Activated naive CD8-positive, alpha-beta T cell treated with anti-CD3 and anti-CD28 coated beads, Interleukin-2, amount 10 ng/mL, durations not matched to agents 7 days and 5 days (primary cell): ENCODE data around the gene MRPL44. TPM values are rescaled to one million over a fixed set of nuclear protein-coding genes. Genes with fewer than 3 reads are reported as not detected.
A peak's percentile ranks its signal among the peaks of the same experiment; 100 is the strongest.

Experiments
- ATAC-seq: fragments of 150-1000 bp; cut with Tn5 transposase; one replicate; pipeline ENCODE4 v1.10.0; 2021; ENCODE audit warnings: low read depth, moderate library complexity
- POLR2A ChIA-PET: fragments of 350-600 bp; sonication (Branson Sonifier 250); formaldehyde crosslinking; loops from one replicate; lab custom pipeline; 2021; ENCODE audit warnings: antibody characterized with exemption; lab: Charles Lee
- DNase-seq: peaks from one replicate; pipeline ENCODE4 v3.0.0; 2021
- H3K27ac Mint-ChIP-seq: one replicate; pipeline ENCODE4 v1.8.0; 2022; ENCODE audit warnings: mild to moderate bottlenecking, mixed read lengths
- H3K27me3 Mint-ChIP-seq: one replicate; pipeline ENCODE4 v1.8.0; 2022; ENCODE audit warnings: mild to moderate bottlenecking, moderate library complexity, mixed read lengths
- H3K36me3 Mint-ChIP-seq: one replicate; pipeline ENCODE4 v1.8.0; 2021; ENCODE audit warnings: mild to moderate bottlenecking, mixed read lengths
- H3K4me1 Mint-ChIP-seq: one replicate; pipeline ENCODE4 v1.8.0; 2021; ENCODE audit warnings: mixed read lengths
- H3K4me3 Mint-ChIP-seq: one replicate; pipeline ENCODE4 v1.8.0; 2022; ENCODE audit warnings: mild to moderate bottlenecking, moderate library complexity, mixed read lengths
- H3K9me3 Mint-ChIP-seq: one replicate; pipeline ENCODE4 v1.8.0; 2021; ENCODE audit warnings: mixed read lengths
- total RNA-seq, 2 experiments: library from RNA; stranded (reverse); gene quantifications; one replicate each; pipeline ENCODE4 v1.2.3, GENCODE V29; 2021

MRPL44 gene
- total RNA-seq, 2 experiments from 2014 or later = 28.3 to 29.0 TPM

DNA sequence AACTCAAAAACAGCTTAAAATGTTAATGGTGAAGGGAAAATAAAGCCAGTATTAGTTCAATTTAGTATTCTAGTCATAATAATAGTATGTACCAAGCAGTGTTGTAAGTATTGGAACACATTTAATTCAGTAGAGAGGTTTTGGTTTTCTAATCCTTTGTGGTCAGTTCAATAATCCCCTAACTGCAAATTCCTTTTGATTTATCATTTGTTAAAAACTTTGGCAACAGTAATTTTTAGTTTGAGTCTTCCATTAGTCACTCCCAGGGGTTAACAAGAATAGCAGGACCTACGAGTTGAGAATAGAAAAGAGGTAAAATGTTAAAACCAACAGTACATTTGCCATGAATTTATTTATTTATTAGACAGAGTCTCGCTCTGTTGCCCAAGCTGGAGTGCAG lies 10.7 kb downstream of the MRPL44 start:
- POLR2A ChIA-PET = interaction anchor here (0.6 kb wide), 1 partner anchor 9 kb away, joined by 3 read pairs; no protein-coding TSS in a partner anchor
- no peak for ATAC-seq
- no peak overlapping the region for H3K27ac Mint-ChIP-seq

GRCh38 chr2:223969315-223969714 lies 12.1 kb downstream of the MRPL44 start:
- POLR2A ChIA-PET = interaction anchor here (0.5 kb wide), 1 partner anchor 72 kb away, joined by 5 read pairs; no protein-coding TSS in a partner anchor
- DNase-seq (no peak), ATAC-seq (no peak)
- H3K27me3 Mint-ChIP-seq = no peaks in the 10 kb centered on the region
- H3K4me3 Mint-ChIP-seq = no peak overlapping the region
- H3K36me3 Mint-ChIP-seq = peaks cover 7% of the 10 kb centered on the region
- no peak overlapping the region for H3K27ac Mint-ChIP-seq
- H3K9me3 Mint-ChIP-seq = no peaks in the 10 kb centered on the region
- H3K4me1 Mint-ChIP-seq = peaks cover 2% of the 10 kb centered on the region

More for the DNA sequence above, 10.7 kb downstream of the MRPL44 start:
- Mint-ChIP-seq H3K27me3 (no peaks in the 10 kb centered on the region), H3K9me3 (no peaks in the 10 kb centered on the region), H3K4me3 (no peak overlapping the region), H3K4me1 (peaks cover 4% of the 10 kb centered on the region), H3K36me3 (peaks cover 9% of the 10 kb centered on the region)
- DNase-seq = no peak

DNA sequence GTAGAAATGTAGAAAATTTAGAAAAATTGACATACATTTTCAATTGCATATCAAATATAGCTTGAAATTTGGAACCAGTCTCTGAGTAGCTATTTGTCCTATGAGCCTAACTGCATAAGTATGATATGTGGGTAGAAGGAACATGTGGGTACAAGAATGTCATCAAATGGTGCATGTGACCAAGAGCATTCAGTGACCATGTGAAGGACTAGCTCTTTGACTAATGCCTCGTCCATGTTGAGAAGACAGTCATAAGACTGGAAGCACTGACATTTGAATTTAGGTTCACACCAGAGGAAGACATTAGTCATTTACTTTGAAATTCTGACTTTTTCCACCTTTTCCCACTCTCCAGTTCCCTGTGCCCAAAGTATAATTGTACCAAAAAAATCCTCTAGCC lies 12.6 kb downstream of the MRPL44 start:
- peaks cover 7% of the 10 kb centered on the region for H3K36me3 Mint-ChIP-seq
- no peak overlapping the region for H3K27ac Mint-ChIP-seq
- H3K9me3 Mint-ChIP-seq = no peaks in the 10 kb centered on the region
- H3K4me3 Mint-ChIP-seq = no peak overlapping the region
- H3K4me1 Mint-ChIP-seq = peaks cover 2% of the 10 kb centered on the region
- POLR2A ChIA-PET = interaction anchor here (0.5 to 0.9 kb wide), 2 partner anchors 8 to 73 kb away, joined by 3 to 5 read pairs; no protein-coding TSS in a partner anchor
- DNase-seq = no peak
- ATAC-seq = no peak
- no peaks in the 10 kb centered on the region for H3K27me3 Mint-ChIP-seq

- Mint-ChIP-seq H3K27ac (no peak overlapping the region), H3K27me3 (no peaks in the 10 kb centered on the region), H3K9me3 (no peaks in the 10 kb centered on the region), H3K4me3 (no peak overlapping the region), H3K4me1 (no peaks in the 10 kb centered on the region), H3K36me3 (peaks cover 7% of the 10 kb centered on the region)
- no peak for DNase-seq
- POLR2A ChIA-PET = interaction anchor here (0.9 kb wide), 2 partner anchors 8 to 316 kb away, joined by 3 read pairs; no protein-coding TSS in a partner anchor
- peak; percentile 67 for ATAC-seq
These were observed 13.3 kb downstream of the MRPL44 start for GRCh38 chr2:223970343-223971128.

DNA sequence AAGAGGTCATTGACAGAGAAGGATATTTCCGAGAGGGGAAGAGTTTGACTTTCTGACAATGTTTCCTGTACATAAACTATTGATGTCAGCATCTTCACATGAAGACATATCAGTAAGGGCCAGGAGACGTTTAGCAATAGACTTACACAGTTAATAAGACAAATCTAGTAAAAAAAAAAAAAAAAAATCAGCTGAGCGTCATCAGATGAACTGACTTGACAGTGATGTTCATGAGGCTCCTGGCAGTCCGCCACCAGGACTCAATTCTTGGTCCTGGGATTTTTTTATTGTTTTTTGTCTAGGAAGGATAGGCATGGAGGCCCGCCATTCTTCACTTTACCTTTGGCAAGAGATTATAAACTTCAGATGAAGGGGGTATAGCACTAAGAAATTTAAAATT lies 14.5 kb downstream of the MRPL44 start:
- POLR2A ChIA-PET = no interaction called here
- H3K36me3 Mint-ChIP-seq = peaks cover 3% of the 10 kb centered on the region
- no peak overlapping the region for H3K27ac Mint-ChIP-seq
- H3K9me3 Mint-ChIP-seq = no peaks in the 10 kb centered on the region
- no peak for DNase-seq
- no peak for ATAC-seq
- no peaks in the 10 kb centered on the region for H3K4me1 Mint-ChIP-seq
- no peaks in the 10 kb centered on the region for H3K27me3 Mint-ChIP-seq
- H3K4me3 Mint-ChIP-seq = no peak overlapping the region

- H3K27me3 Mint-ChIP-seq = no peaks in the 10 kb centered on the region
- H3K9me3 Mint-ChIP-seq = no peaks in the 10 kb centered on the region
- H3K4me3 Mint-ChIP-seq = no peak overlapping the region
- H3K4me1 Mint-ChIP-seq = no peaks in the 10 kb centered on the region
- H3K27ac Mint-ChIP-seq = no peak overlapping the region
- DNase-seq = no peak
- peaks cover 4% of the 10 kb centered on the region for H3K36me3 Mint-ChIP-seq
- POLR2A ChIA-PET = no interaction called here
- no peak for ATAC-seq
These were observed 15.4 kb downstream of the MRPL44 start for GRCh38 chr2:223972656-223973102.

- ATAC-seq (no peak), DNase-seq (no peak)
- Mint-ChIP-seq H3K36me3 (peaks cover 4% of the 10 kb centered on the region), H3K27ac (no peak overlapping the region), H3K27me3 (no peaks in the 10 kb centered on the region), H3K9me3 (no peaks in the 10 kb centered on the region), H3K4me1 (no peaks in the 10 kb centered on the region), H3K4me3 (no peak overlapping the region)
- POLR2A ChIA-PET = no interaction called here
These were observed 16.3 kb downstream of the MRPL44 start for GRCh38 chr2:223973606-223974005.

DNA sequence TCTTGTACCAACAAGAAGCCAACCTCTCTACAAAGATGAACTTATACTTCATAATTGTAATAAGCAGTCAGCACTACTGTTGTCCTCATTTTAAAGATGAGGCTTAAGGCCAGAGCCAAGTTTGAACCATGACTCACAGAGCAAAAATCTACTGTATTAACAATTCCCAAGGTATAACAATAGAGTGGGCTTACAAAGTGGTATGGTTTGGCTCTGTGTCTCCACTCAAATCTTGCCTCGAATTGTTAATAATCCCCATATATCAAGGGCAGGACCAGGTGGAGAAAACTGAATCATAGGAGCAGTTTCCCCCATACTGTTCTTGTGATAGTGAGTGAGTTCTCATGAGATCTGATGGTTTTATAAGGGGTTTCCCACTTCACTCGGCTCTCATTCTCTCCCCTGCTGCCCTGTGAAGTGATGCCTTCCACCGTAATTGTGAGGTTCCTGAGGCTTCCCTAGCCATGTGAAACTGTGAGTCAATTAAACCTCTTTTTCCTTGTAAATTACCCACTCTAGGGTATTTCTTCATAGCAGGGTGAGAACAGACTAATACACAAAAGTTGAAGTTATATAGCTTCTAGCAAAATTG lies 19.5 kb downstream of the MRPL44 start:
- DNase-seq = no peak
- H3K27me3 Mint-ChIP-seq = no peaks in the 10 kb centered on the region
- H3K9me3 Mint-ChIP-seq = no peaks in the 10 kb centered on the region
- H3K4me3 Mint-ChIP-seq = no peak overlapping the region
- POLR2A ChIA-PET = interaction anchor here (1.0 kb wide), 1 partner anchor 9 kb away, joined by 3 read pairs; no protein-coding TSS in a partner anchor
- H3K4me1 Mint-ChIP-seq = peaks cover 2% of the 10 kb centered on the region
- no peak overlapping the region for H3K27ac Mint-ChIP-seq
- H3K36me3 Mint-ChIP-seq = peaks cover 4% of the 10 kb centered on the region
- ATAC-seq = no peak

DNA sequence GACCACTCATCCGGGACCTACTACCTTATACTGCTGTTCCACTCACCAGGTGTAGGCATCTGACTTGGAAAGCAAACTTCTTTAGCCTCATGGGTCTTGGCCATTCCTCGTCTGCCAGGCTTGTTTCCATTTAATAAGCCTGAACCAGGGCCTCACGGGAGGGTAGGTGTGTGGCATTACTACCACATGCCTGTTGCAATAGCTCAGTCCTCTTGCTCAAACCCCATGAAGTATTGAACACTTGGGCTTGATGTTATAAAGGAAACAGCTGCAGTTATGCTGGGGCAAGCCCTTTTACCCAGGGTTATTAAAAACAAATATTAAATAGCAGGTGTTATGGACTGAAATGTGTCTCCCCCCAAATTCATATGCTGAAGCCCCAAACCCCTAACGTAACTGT lies 21.2 kb downstream of the MRPL44 start:
- no peaks in the 10 kb centered on the region for H3K9me3 Mint-ChIP-seq
- ATAC-seq = no peak
- H3K4me1 Mint-ChIP-seq = peaks cover 3% of the 10 kb centered on the region
- POLR2A ChIA-PET = no interaction called here
- H3K36me3 Mint-ChIP-seq = peaks cover 4% of the 10 kb centered on the region
- H3K27me3 Mint-ChIP-seq = no peaks in the 10 kb centered on the region
- no peak overlapping the region for H3K4me3 Mint-ChIP-seq
- no peak overlapping the region for H3K27ac Mint-ChIP-seq
- no peak for DNase-seq

- H3K36me3 Mint-ChIP-seq = peaks cover 11% of the 10 kb centered on the region
- DNase-seq = no peak
- H3K4me3 Mint-ChIP-seq = no peak overlapping the region
- H3K4me1 Mint-ChIP-seq = peaks cover 5% of the 10 kb centered on the region
- H3K27me3 Mint-ChIP-seq = no peaks in the 10 kb centered on the region
- POLR2A ChIA-PET = no interaction called here
- no peak for ATAC-seq
- H3K9me3 Mint-ChIP-seq = no peaks in the 10 kb centered on the region
- H3K27ac Mint-ChIP-seq = no peak overlapping the region
These were observed 22.6 kb downstream of the MRPL44 start for GRCh38 chr2:223979730-223980396.

DNA sequence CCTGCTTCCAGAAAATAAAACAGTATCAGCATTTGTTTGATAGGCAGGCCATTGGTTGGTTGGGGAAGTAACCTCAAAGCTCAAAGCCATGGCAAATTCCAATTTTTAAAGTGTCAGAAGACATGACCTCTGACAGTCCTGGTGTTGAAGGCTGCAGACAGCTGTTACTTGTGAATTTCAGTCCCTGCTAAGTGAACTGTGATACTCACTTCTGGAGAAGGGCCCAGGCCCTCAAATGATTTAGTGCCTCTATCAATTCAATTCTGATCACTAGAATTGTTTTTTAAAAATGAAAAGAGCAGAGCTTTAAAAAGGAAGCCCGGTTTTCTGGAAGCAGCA lies 23.1 kb downstream of the MRPL44 start:
- H3K4me3 Mint-ChIP-seq = no peak overlapping the region
- no peaks in the 10 kb centered on the region for H3K27me3 Mint-ChIP-seq
- H3K36me3 Mint-ChIP-seq = peaks cover 11% of the 10 kb centered on the region
- ATAC-seq (no peak), DNase-seq (no peak)
- no peak overlapping the region for H3K27ac Mint-ChIP-seq
- peaks cover 5% of the 10 kb centered on the region for H3K4me1 Mint-ChIP-seq
- POLR2A ChIA-PET = no interaction called here
- H3K9me3 Mint-ChIP-seq = no peaks in the 10 kb centered on the region

- no peaks in the 10 kb centered on the region for H3K9me3 Mint-ChIP-seq
- peaks cover 5% of the 10 kb centered on the region for H3K4me1 Mint-ChIP-seq
- POLR2A ChIA-PET = no interaction called here
- H3K4me3 Mint-ChIP-seq = no peak overlapping the region
- no peak overlapping the region for H3K27ac Mint-ChIP-seq
- H3K27me3 Mint-ChIP-seq = no peaks in the 10 kb centered on the region
- DNase-seq (no peak), ATAC-seq (no peak)
- peaks cover 11% of the 10 kb centered on the region for H3K36me3 Mint-ChIP-seq
These were observed 23.5 kb downstream of the MRPL44 start for GRCh38 chr2:223980803-223981202.

GRCh38 chr2:223981241-223981640 lies 24.0 kb downstream of the MRPL44 start:
- Mint-ChIP-seq H3K9me3 (no peaks in the 10 kb centered on the region), H3K4me3 (no peak overlapping the region), H3K27ac (no peak overlapping the region), H3K27me3 (no peaks in the 10 kb centered on the region), H3K36me3 (peaks cover 12% of the 10 kb centered on the region), H3K4me1 (peaks cover 5% of the 10 kb centered on the region)
- no peak for ATAC-seq
- DNase-seq = no peak
- POLR2A ChIA-PET = no interaction called here
